OCI-LY7 (cell line): Measurements from ENCODE around the gene ZBTB8OS. TPM values are rescaled to one million over a fixed set of nuclear protein-coding genes. Genes with fewer than 3 reads are reported as not detected.
"Not testable (repeated sequence)": the region's sequence is repeated elsewhere in the genome, so short reads cannot be mapped to it uniquely, and the experiment has no call there.

Experiments
- Bru-seq: library from RNA; stranded (reverse); fragments of 400-500 nt; gene quantifications from one replicate; lab custom pipeline; 2021; lab: Mats Ljungman, UMichigan
- BruChase-seq, 2 experiments: library from RNA; stranded (reverse); fragments of 400-500 nt; gene quantifications; one replicate each; lab custom pipeline; 2021; lab: Mats Ljungman, UMichigan
- BruUV-seq: library from RNA; stranded (reverse); fragments of 400-500 nt; replicated peaks from 2 replicates; lab custom pipeline; 2021; lab: Mats Ljungman, UMichigan
- CTCF ChIA-PET: fragments of 300-600 bp; sonication (Branson Sonifier 250); formaldehyde crosslinking; loops from one replicate; lab custom pipeline; 2022; ENCODE audit warnings: antibody characterized with exemption; ENCODE audit not compliant: unreplicated experiment; lab: Charles Lee
- POLR2A ChIA-PET: fragments of 300-600 bp; sonication (Branson Sonifier 250); formaldehyde crosslinking; loops from one replicate; lab custom pipeline; 2022; ENCODE audit warnings: antibody characterized with exemption; lab: Charles Lee
- DNase-seq: peaks from one replicate; pipeline ENCODE4 v3.0.0-alpha.2; 2015; ENCODE audit warnings: low spot score
- H2AFZ ChIP-seq: fragments of 200-600 bp; sonication (generic), shearing (Covaris generic); 2 replicates; pipeline ENCODE4 v1.6.1; 2014; ENCODE audit warnings: mild to moderate bottlenecking, antibody characterized with exemption, low read length, moderate library complexity
- H3K27ac ChIP-seq: fragments of 200-600 bp; sonication (generic); 2 replicates; pipeline ENCODE4 v1.5.1; 2014; ENCODE audit warnings: mixed run types, low read depth, mild to moderate bottlenecking, moderate library complexity, low read length, inconsistent platforms; ENCODE audit not compliant: poor library complexity, severe bottlenecking
- H3K36me3 ChIP-seq: fragments of 200-600 bp; sonication (generic); 2 replicates; pipeline ENCODE4 v1.6.1; 2014; ENCODE audit warnings: mild to moderate bottlenecking, antibody characterized with exemption, low read length, moderate library complexity, mixed read lengths; ENCODE audit not compliant: insufficient read depth
- H3K4me1 ChIP-seq: fragments of 200-600 bp; sonication (generic); 2 replicates; pipeline ENCODE4 v1.5.1; 2014; ENCODE audit warnings: mild to moderate bottlenecking, low read length; ENCODE audit not compliant: insufficient read depth, poor library complexity, severe bottlenecking
- H3K4me2 ChIP-seq: fragments of 200-600 bp; sonication (generic); 2 replicates; pipeline ENCODE4 v1.6.1; 2014; ENCODE audit warnings: mild to moderate bottlenecking, low read length
- H3K4me3 ChIP-seq: fragments of 200-600 bp; sonication (generic); 2 replicates; pipeline ENCODE4 v1.5.1; 2014; ENCODE audit warnings: mild to moderate bottlenecking, low read depth, low read length; ENCODE audit not compliant: poor library complexity, severe bottlenecking
- H3K79me2 ChIP-seq: fragments of 200-600 bp; sonication (generic); 2 replicates; pipeline ENCODE4 v1.6.1; 2016; ENCODE audit warnings: low read depth, mild to moderate bottlenecking, low read length, moderate library complexity, mixed read lengths; ENCODE audit not compliant: insufficient read depth
- H3K9me2 ChIP-seq: fragments of 200-600 bp; sonication (generic); 2 replicates; pipeline ENCODE4 v1.6.1; 2016; ENCODE audit warnings: mild to moderate bottlenecking, low read length, mixed read lengths; ENCODE audit not compliant: insufficient read depth
- H3K9me3 ChIP-seq: fragments of 200-600 bp; sonication (generic); 2 replicates; pipeline ENCODE4 v1.6.1; 2014; ENCODE audit warnings: mild to moderate bottlenecking, mixed run types, low read length, mixed read lengths
- H4K20me1 ChIP-seq: fragments of 200-600 bp; sonication (generic); 2 replicates; pipeline ENCODE4 v1.6.1; 2014; ENCODE audit warnings: mild to moderate bottlenecking, antibody characterized with exemption, low read length, moderate library complexity, mixed read lengths; ENCODE audit not compliant: insufficient read depth
- EZH2phosphoT487 ChIP-seq: fragments of 200-600 bp; sonication (generic); IDR thresholded peaks from 2 replicates; pipeline ENCODE4 v1.6.1; 2018; ENCODE audit warnings: low read depth, borderline replicate concordance, mild to moderate bottlenecking, mixed run types, antibody characterized with exemption, low read length, moderate library complexity, mixed read lengths
- intact Hi-C: fragments of 100-400 bp; cut with micrococcal nuclease; formaldehyde crosslinking; loops from one replicate; pipeline ENCODE4 v1.10.0; 2022; ENCODE audit not compliant: unreplicated experiment
- long read RNA-seq: library from polyadenylated mRNA; stranded (forward); transcript quantifications from one replicate; pipeline ENCODE4 v2.0.0, GENCODE V29; 2022
- total RNA-seq, 2 experiments: library from RNA; depleted of rRNA in 1 of 2; stranded (reverse); fragments of >200 nt in 1 of 2; shearing (Covaris generic) in 1 of 2; gene quantifications; 2 replicates each; pipeline ENCODE4 v1.2.3, GENCODE V29; 2014 to 2022
- TF ChIP-seq, protein P1 (sequence below): fragments of 200-600 bp; sonication (generic); conservative IDR thresholded peaks from 2 replicates; pipeline ENCODE4 v1.5.1; 2014; ENCODE audit warnings: mild to moderate bottlenecking, antibody characterized with exemption, low read length, moderate library complexity, mixed read lengths

The ZBTB8OS gene
- total RNA-seq (2014; rRNA removed; shearing (Covaris generic)) (57.5 and 61.1 TPM in 2 replicates), total RNA-seq (2022) (110 and 119 TPM in 2 replicates), Bru-seq, nascent RNA (percentile 87 among the genes with signal in this experiment), BruChase-seq, experiment 1, labeled RNA remaining after a 6-hour chase (percentile 91 among the genes with signal in this experiment), BruChase-seq, experiment 2, labeled RNA remaining after a 2-hour chase (percentile 91 among the genes with signal in this experiment)
- long read RNA-seq, transcript ZBTB8OS-204 (6 exons, 514 nt): minor isoform, 11 of 113 reads
- long read RNA-seq, transcript ZBTB8OS-214 (4 exons, 817 nt): minor isoform, 8 of 113 reads
- long read RNA-seq, transcript ZBTB8OS-208 (7 exons, 1,601 nt): major isoform, 18 of 113 reads
- long read RNA-seq, partial matches to known transcripts: 16 of 113 reads
- long read RNA-seq, other reads (novel, unspliced or antisense): 53 of 113 reads

DNA sequence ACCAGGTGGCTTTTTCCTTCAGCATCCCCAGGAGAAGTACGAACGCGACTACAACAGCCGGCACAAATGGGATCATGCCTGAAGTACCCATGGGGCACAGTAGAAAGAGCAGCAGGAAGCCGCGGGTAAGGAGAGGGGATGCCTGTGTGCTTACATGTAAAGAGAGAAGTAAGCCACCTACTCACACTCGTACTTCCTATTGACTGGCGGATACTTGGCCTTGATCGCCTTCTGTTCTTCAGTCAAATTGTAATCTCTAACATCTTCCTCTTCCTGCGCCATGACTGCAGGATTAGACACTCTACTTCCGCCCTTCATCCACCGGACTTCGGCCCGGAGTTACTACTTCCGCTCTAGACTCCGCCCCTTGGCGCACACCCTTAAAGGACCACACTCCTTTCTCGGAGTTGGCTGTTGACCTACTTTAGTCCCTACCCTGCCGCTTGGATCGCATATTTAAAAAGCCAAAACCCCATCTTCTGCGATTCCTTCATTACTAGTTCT, at the start of gene ZBTB8OS:
Gene ZBTB8OS, minus strand, starts transcription at position 303 of the 504 bp plus-strand sequence. Its CDS starts 21 bp downstream, at position 282.
- peak within 1 kb of the TSS; percentile 91 for H3K4me2 ChIP-seq
- POLR2A ChIA-PET: interaction anchor here (0.5 to 1.4 kb wide), 7 partner anchors 18 to 607 kb away, joined by 3 to 8 read pairs (median 4); no protein-coding TSS in a partner anchor
- intact Hi-C loops: loop anchor here (1.0 kb wide), 2 partner anchors 129 to 168 kb away; no protein-coding TSS in a partner anchor
- BruUV-seq: no TSS peak
- peak within 1 kb of the TSS; percentile 57; the same call in 1 of the 2 replicates for H2AFZ ChIP-seq
- peaks cover 85% of the 10 kb centered on the region for H3K79me2 ChIP-seq
- DNase-seq: peak; percentile 98
- TF ChIP-seq EZH2phosphoT487: no peak
- H3K4me3 ChIP-seq: peak within 1 kb of the TSS; percentile 82
- peaks cover 54% of the 10 kb centered on the region for H3K36me3 ChIP-seq
- peaks cover 12% of the 10 kb centered on the region; the same call in 1 of the 2 replicates for H4K20me1 ChIP-seq
- peaks cover 61% of the 10 kb centered on the region for H3K4me1 ChIP-seq
- H3K27ac ChIP-seq: peak within 1 kb of the TSS; percentile 96
- no peaks in the 10 kb centered on the region for H3K9me2 ChIP-seq
- no peaks in the 10 kb centered on the region for H3K9me3 ChIP-seq
- CTCF ChIA-PET: no interaction called here

DNA sequence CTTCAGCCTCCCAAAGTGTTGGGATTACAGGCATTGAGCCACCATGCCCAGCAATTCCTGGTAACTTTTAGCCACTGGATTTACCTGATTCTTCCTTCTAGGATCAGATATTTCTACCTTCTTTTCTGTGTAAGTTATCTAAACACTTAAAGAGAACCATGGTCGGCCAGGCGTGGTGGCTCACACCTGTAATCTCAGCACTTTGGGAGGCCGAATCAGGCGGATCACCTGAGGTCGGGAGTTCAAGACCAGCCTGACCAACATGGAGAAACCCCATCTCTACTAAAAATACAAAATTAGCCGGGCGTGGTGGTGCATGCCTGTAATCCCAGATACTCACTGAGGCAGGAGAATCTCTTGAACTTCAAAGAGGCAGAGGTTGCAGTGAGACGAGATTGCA, 46.6 kb upstream of the ZBTB8OS start:
- H3K9me2 ChIP-seq, H3K9me3 ChIP-seq, H3K36me3 ChIP-seq, H3K79me2 ChIP-seq, DNase-seq, H2AFZ ChIP-seq, H3K4me2 ChIP-seq, H3K4me3 ChIP-seq, H4K20me1 ChIP-seq, H3K4me1 ChIP-seq, BruUV-seq, H3K27ac ChIP-seq, CTCF ChIA-PET, POLR2A ChIA-PET: not testable (repeated sequence)
- intact Hi-C loops: loop anchor here (5.0 kb wide), 1 partner anchor 175 kb away; no protein-coding TSS in a partner anchor

DNA sequence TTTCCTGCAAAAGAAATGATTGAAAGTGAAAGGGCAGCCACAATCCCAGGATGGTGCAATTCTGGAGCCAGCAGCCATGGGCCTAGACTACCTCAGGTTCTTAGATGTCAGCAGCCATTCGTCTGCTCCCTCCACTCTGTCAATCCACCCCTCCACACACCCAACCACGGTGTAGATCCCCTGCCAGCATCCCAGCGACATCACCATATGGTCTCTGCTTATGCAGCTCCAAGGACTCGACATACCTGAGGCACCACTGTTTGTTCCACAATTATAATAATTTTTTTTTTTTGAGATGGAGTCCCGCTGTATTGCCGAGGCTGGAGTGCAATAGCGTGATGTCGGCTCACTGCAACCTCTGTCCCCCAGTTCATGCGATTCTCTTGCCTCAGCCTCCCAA, 45.7 kb upstream of the ZBTB8OS start:
- CTCF ChIA-PET: no interaction called here
- Histone ChIP-seq H3K27ac (no peak overlapping the region), H3K9me3 (no peaks in the 10 kb centered on the region), H3K4me1 (no peaks in the 10 kb centered on the region), H3K79me2 (no peaks in the 10 kb centered on the region), H4K20me1 (no peaks in the 10 kb centered on the region), H2AFZ (no peak overlapping the region), H3K9me2 (no peaks in the 10 kb centered on the region), H3K4me3 (no peak overlapping the region), H3K36me3 (no peaks in the 10 kb centered on the region), H3K4me2 (no peak overlapping the region)
- TF ChIP-seq EZH2phosphoT487: no peak
- TF ChIP-seq, protein P1, sequence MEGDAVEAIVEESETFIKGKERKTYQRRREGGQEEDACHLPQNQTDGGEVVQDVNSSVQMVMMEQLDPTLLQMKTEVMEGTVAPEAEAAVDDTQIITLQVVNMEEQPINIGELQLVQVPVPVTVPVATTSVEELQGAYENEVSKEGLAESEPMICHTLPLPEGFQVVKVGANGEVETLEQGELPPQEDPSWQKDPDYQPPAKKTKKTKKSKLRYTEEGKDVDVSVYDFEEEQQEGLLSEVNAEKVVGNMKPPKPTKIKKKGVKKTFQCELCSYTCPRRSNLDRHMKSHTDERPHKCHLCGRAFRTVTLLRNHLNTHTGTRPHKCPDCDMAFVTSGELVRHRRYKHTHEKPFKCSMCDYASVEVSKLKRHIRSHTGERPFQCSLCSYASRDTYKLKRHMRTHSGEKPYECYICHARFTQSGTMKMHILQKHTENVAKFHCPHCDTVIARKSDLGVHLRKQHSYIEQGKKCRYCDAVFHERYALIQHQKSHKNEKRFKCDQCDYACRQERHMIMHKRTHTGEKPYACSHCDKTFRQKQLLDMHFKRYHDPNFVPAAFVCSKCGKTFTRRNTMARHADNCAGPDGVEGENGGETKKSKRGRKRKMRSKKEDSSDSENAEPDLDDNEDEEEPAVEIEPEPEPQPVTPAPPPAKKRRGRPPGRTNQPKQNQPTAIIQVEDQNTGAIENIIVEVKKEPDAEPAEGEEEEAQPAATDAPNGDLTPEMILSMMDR: no peak
- POLR2A ChIA-PET: no interaction called here
- BruUV-seq: no TSS peak
- intact Hi-C loops: loop anchor here (5.0 kb wide), 1 partner anchor 174 kb away; no protein-coding TSS in a partner anchor
- no peak for DNase-seq
